Measurements from ENCODE around the gene CTLA4.

DNA sequence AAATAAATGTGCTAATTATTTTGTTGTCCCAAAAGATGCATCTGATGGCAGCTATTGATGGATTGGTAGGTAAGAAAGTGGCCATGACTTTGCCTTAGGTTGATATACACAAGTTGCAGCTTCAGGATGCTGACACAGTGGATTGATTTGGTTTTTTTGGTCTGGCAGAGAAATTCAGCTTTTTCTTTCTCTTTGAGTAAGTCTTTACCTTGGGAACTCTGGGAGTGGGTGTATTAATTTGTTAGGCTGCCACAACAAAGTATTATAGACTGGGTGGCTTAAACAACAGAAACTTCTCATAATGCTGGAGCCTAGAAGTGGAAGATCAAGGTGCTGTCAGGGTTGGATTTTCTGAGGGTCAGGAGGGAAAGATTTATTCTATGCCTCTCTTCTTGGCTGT lies 49.2 kb downstream of the CTLA4 start:
- no peak for TF ChIP-seq CTCF (IDR thresholded peaks at IDR 0.05; ENCODE audit: low read length)
- no peak for TF ChIP-seq EZH2 (optimal IDR thresholded peaks at IDR 0.05; ENCODE audit: low read depth, low read length)
- TF ChIP-seq EZH2phosphoT487 (IDR thresholded peaks at IDR 0.05; ENCODE audit: low read length) = no peak
